ENCODE measurements around the gene SIX2. TPM values are rescaled to one million over a fixed set of nuclear protein-coding genes. Genes with fewer than 3 reads are reported as not detected.

The SIX2 gene
- total RNA-seq (under 1 TPM in 6 of 9 donors, not detected in 3; 0.06 to 0.36 (median 0.13) TPM), polyA plus RNA-seq (under 1 TPM in 1 of 3 donors, not detected in 2; 0.40 TPM)
- long read RNA-seq, donor 1: 0 reads
- long read RNA-seq, donor 2: 0 reads
- long read RNA-seq, donor 3: 0 reads
- long read RNA-seq, donor 4: 0 reads
- long read RNA-seq, donor 5: 0 reads
- long read RNA-seq, donor 6: 0 reads
- long read RNA-seq, donor 7: 0 reads
- long read RNA-seq, donor 8: 0 reads
- long read RNA-seq, donor 9: 0 reads
- long read RNA-seq, donor 10: 0 reads

DNA sequence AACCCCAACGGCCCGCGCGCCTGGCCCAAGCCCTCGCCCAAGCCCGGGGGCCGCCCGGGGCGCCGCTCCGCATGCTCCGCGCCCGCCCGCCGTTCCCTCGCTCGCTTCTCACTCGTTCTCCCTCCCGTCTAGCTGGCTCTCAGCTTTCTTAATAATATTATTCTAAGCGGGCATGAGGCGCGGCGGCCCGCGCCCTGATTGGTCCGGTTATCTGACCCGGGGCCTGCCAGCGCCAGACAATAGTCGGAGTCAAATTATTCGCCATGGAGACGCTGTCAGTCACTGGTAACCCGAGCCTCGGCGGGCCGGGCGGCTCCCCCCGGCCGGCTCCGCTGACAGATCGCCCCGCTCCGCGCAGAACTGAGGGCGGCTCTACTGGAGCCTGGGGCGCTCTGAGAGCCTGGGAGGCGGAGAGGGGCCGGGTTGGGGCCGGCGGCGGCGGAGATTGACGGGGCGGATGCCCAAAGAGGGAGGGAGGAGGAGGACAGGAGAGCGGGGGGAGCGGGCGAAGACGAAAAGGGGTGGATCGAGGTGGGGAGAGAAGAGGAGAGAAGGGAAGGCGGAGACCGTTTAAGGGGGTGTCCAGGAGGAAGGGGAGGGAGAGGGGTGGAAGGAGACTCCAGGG lies at the start of gene SIX2:
Gene SIX2 (minus strand): TSS at position 150 of the 625 bp plus-strand sequence. CDS start 342 bp downstream, outside the sequence.
- WGBS, 4 donors: 1 to 4% (median 2%) methylated on average over 38 to 61 of the region's 61 CpGs
- peak within 1 kb of the TSS in 3 of 5 donors; percentile 16 to 50 (median 32) for H3K27ac ChIP-seq
- no peaks in the 10 kb centered on the region for H3K9me3 ChIP-seq (replicated peaks in 1 of 3)
- H3K36me3 ChIP-seq (replicated peaks in 1 of 2): no peaks in the 10 kb centered on the region
- peaks cover 85% of the 10 kb centered on the region for H3K27me3 ChIP-seq
- TF ChIP-seq POLR2A (IDR thresholded peaks at IDR 0.05): peak in 1 of 2 donors; percentile 74
- TF ChIP-seq, protein P1, sequence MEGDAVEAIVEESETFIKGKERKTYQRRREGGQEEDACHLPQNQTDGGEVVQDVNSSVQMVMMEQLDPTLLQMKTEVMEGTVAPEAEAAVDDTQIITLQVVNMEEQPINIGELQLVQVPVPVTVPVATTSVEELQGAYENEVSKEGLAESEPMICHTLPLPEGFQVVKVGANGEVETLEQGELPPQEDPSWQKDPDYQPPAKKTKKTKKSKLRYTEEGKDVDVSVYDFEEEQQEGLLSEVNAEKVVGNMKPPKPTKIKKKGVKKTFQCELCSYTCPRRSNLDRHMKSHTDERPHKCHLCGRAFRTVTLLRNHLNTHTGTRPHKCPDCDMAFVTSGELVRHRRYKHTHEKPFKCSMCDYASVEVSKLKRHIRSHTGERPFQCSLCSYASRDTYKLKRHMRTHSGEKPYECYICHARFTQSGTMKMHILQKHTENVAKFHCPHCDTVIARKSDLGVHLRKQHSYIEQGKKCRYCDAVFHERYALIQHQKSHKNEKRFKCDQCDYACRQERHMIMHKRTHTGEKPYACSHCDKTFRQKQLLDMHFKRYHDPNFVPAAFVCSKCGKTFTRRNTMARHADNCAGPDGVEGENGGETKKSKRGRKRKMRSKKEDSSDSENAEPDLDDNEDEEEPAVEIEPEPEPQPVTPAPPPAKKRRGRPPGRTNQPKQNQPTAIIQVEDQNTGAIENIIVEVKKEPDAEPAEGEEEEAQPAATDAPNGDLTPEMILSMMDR (IDR thresholded peaks at IDR 0.05): no peak
- H3K4me3 ChIP-seq: peak within 1 kb of the TSS in 2 of 4 donors; percentile 31 to 58
- peaks cover 21 to 39% of the 10 kb centered on the region in 2 donors for H3K4me1 ChIP-seq (replicated peaks in 1 of 2)
- intact Hi-C loops (cut with DNase I): no loop called here
- peak; percentile 85 to 97 (median 94) for DNase-seq

DNA sequence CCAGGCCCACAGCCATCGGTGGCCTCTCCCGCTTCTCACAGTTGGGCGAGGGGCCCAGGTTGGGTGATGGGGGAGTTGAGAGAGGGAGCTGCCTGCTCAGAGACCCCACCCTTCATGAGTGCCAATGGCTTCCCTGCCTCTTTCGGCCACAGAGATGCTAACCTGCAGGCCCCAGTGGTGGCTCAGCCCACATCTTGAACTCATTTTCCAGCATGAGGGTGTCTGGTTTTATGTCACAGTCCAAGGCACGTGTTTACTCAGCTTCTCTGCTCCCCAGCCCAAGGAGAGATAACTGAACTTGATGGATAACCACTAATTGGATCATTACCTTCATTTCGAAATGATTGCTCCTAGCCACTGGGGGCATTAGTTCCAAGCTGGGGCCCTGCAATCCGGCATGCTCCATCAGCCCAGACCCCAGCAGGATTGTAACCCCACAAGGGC lies 45.9 kb upstream of the SIX2 start:
- Histone ChIP-seq H3K9me3 (replicated peaks in 1 of 3) (no peaks in the 10 kb centered on the region), H3K4me1 (replicated peaks in 1 of 2) (no peaks in the 10 kb centered on the region), H3K27me3 (no peaks in the 10 kb centered on the region), H3K36me3 (replicated peaks in 1 of 2) (no peaks in the 10 kb centered on the region), H3K27ac (no peak overlapping the region), H3K4me3 (no peak overlapping the region)
- DNase-seq: no peak
- intact Hi-C loops (cut with DNase I): no loop called here
- TF ChIP-seq POLR2A (IDR thresholded peaks at IDR 0.05): no peak
- TF ChIP-seq, protein P1 (IDR thresholded peaks at IDR 0.05): no peak
- 42 to 76% (median 70%) methylated on average over 4 to 7 of the region's 7 CpGs for WGBS, 4 donors

DNA sequence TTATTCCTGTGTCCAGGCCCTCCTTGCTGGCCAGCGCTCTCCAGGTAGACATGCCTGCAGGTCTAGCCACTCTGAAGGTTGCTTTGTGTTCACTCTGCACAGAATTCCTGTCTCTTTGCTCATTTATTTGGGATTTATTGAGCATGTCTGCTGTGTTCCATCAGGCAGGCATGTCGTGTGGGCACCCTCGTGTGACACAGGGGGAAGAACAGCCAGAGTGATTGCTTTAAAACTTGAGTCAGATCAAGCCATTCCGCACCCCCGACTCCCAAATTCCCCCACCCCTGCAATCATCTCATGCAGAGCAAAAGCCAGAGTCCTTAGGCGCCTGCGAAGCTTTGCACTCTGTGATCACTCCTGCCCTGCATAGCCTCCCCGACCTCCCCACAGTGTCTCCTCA lies 44.7 kb upstream of the SIX2 start:
- H3K4me3 ChIP-seq: no peak overlapping the region
- H3K36me3 ChIP-seq (replicated peaks in 1 of 2): no peaks in the 10 kb centered on the region
- no peaks in the 10 kb centered on the region for H3K4me1 ChIP-seq (replicated peaks in 1 of 2)
- no peaks in the 10 kb centered on the region for H3K27me3 ChIP-seq
- no peak for DNase-seq
- 72 to 81% (median 73%) methylated on average over 8 of the region's 8 CpGs for WGBS, 4 donors
- TF ChIP-seq POLR2A (IDR thresholded peaks at IDR 0.05): no peak
- TF ChIP-seq, protein P1 (IDR thresholded peaks at IDR 0.05): no peak
- no peaks in the 10 kb centered on the region for H3K9me3 ChIP-seq (replicated peaks in 1 of 3)
- no peak overlapping the region for H3K27ac ChIP-seq
- intact Hi-C loops (cut with DNase I): no loop called here

DNA sequence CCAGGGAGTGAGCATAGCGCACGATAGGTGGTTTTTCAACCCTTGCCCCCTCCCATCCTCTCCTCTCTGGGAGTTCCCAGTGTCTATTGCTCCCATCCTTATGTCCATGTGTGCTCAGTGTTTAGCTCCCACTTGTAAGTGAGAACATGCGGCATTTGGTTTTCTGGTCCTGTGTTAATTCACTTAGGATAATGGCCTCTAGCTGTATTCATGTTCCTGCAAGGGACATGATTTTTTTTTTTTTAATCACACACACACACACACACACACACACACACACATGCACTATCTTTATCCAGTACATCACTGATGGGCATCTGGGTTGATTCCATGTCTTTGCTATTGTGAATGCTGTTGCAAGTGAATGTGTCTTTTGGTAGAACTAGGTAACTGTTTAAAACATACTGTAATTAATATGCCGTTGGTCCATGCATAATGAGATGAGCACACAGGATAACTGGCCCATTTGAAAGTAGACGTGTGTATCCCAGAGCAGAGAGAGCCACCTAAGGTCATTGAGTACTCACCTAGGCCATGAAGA lies 43.2 kb upstream of the SIX2 start:
- Histone ChIP-seq H3K27me3 (no peaks in the 10 kb centered on the region), H3K4me3 (no peak overlapping the region), H3K27ac (no peak overlapping the region), H3K36me3 (replicated peaks in 1 of 2) (no peaks in the 10 kb centered on the region), H3K9me3 (replicated peaks in 1 of 3) (no peaks in the 10 kb centered on the region), H3K4me1 (replicated peaks in 1 of 2) (no peaks in the 10 kb centered on the region)
- WGBS, 4 donors: 80 to 89% (median 87%) methylated on average over 5 of the region's 5 CpGs
- no peak for TF ChIP-seq POLR2A (IDR thresholded peaks at IDR 0.05)
- TF ChIP-seq, protein P1 (IDR thresholded peaks at IDR 0.05): no peak
- no peak for DNase-seq
- intact Hi-C loops (cut with DNase I): no loop called here
